CD4-positive, alpha-beta T cell treated with Interleukin-4 for 1 hour (primary cell): ENCODE data around the gene PTPRZ1.

Experiments
- DNase-seq, 2 donors: peaks; one replicate each; pipeline ENCODE4 v3.0.0-alpha.2; 2020 to 2022

The PTPRZ1 gene

DNA sequence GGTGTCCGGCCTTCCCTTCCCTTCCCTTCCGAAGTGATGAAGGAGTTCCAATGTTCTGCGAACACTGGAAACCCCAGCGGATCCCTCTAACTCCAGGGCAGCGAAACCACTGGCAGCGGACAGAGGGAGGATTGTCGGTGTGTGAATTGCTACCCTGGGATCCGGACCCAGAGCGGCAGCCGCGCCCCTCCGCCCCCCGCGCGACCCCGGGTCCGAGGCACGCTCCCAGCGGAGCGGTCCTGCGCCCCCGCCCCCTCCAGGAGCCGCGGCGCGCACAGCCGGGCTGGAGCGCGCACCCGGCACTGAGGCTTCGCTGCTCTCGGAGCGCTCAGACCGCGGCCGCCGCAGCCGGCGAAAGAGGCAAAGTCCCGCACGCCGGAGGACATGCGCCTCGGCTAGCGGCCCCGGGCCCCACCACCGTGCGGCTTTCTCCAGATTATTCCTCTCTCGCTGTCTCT, at the start of gene PTPRZ1:
PTPRZ1 (plus strand) TSS at position 331 of the 458 bp plus-strand sequence. CDS start 339 bp downstream, outside the sequence.
- DNase-seq = no peak

DNA sequence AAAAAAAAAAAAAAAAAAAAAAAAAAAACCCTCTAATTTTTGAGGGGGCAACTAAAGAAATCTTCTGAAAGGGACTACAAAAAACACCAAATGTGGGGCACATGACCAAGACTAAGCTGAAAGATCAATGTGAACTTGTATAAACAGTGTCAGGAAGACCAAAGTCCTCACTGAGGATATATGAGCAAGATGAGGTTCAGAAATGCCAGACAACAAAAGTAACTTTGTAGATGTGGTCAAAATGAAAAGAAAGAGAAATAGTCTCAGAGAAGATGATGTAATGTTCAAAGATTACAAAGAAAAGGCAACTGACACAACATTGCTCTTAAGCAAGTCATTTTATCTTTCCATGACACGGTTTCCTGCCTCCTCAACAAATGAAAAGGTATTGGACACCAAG, 48.7 kb upstream of the PTPRZ1 start:
- DNase-seq = no peak

DNA sequence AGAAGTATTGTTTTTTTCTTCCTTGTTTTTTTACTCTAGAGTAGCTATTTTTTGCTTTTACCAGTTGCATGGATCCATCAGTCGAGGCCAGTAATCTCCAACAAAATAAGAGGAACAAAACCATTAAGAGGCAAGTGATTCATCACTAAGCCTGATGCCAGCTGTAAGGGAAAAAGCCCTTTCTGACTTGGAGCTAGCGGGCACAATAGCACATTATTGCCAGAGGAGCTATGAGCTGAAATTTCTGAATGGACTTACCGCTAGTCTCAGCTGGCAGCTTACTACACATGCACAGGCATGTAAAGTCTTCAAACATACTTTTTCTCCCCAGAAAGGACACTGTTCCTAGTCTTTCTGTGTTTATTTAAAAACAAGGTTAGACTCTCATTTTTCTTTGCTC, 41.6 kb upstream of the PTPRZ1 start:
- no peak for DNase-seq

DNA sequence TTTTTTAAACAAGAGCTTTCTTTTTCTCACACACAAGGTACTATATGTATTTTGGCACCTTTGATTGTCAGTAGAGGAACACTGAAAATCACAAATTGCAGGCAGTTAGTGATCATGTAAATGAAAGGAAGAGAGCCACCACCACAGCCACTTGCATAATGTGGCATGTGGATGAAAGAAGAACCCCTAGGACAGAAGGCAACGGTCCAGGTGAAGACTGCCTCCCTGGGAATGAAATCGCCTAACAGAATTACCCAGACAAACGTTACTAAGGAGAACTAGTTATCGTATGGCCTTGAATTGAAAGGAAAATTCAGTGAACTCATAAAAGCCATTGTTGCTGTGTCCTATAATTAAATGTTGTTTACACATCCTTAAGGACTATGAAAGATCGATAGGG, 41.2 kb upstream of the PTPRZ1 start:
- no peak for DNase-seq

DNA sequence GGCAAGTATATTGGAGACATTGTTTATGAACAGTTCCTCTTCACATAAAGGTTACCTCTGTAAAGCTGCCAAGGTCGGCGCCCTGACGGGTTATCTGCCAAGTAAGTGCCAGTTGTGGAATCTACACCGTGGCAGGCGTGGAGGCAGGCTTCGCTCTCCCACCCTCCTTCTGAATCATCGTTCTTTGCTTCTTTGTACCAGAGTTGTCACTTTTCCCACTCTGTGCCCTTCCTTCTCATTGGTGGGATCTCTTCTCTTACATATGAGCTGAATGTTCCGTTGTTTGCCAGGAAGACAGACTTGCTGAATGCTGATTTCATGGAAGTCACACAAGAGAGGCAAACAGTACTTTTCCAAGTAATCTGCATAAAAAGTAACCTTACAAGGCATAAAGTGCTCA, 40.6 kb upstream of the PTPRZ1 start:
- no peak for DNase-seq

DNA sequence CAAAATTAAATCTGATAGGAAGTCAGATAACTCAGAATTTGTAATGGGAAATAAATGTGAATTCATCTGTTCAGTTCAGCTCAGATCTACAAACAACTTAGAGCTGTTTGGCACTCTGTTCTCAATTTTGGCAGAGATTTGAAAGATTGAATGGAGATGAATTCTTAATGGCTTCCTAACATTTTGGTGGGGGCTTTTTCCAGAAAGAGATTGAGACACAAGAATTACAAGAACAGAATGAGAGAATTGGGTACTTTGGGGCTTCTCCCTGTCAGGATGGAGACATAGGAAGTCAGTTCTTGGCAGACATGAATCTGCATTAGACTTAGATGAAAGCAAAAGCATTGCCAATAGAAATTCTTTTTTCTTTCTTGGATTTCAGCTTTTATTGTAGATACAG, 39.0 kb upstream of the PTPRZ1 start:
- DNase-seq = no peak

DNA sequence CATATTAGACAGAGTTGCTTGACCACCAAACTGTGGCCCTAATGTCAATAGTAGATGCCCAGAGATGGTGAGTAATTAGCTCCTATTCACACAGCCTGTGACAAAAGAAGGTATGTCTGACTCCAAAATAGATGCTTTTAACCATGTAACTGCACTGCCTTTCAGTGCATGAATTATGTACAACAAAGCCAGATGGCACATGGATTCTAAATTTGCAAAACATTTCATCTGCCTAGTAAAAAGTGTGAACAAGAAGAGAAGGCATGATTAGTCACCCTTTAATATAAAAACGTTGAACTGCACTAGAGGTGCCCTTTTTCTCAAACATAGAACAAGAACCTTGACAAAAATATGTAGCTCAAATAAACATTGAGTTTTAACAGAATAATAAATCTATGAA, 35.5 kb upstream of the PTPRZ1 start:
- DNase-seq = no peak

DNA sequence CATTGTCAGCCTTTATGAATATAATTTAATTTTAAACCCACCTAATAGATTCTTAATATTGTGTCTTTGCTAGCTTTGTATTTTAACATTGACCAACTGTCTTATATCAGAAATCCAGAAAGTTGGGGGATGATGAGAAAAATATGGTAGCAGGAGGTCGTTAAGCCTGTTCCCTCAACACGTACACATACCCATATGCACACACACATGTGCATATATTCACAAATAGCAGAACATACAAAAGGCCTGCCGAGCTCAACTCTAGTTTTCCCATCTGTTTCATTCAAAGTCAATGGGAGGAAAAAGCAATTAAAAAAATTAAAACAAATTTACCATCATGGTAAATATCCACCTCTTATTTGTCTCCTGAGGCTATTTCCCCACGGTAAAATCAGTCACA, 25.9 kb upstream of the PTPRZ1 start:
- DNase-seq = no peak

DNA sequence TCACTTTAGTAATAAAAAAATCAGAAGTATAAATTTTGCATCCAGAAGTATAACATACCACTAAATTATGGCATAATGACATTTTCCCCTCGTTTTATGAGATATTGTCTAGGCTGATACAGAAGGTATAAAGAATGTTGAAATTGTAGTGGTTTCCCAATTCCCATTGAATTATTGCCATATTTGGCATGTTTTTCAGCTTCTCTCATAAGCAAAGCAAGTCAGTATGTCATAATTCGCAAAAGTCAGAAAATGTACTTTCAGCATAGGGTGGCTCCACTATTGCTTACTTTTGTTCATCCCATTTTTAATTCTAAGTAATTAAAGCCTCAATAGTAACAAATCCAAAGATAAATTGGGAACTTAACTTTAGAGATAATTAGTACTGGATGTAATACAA, 19.7 kb upstream of the PTPRZ1 start:
- DNase-seq = no peak

DNA sequence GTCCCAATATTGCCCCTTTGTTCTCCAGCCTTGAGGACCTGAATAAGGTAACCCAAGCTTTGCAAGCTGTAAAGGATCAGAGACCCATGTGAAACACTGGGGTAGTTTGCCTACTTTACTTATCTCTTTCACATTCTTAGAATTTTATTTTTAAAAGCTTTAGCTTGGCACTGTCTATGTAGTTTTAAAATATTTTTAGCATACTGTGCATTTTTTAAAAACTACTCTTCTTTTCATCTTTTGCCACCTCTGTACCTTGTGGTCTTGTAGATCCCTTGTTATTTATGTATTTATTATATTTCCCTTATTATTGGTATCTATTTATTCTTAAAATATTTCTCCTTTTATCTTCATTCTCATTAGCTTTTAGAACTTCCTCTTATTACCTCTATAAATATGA, 12.0 kb upstream of the PTPRZ1 start:
- DNase-seq = no peak

DNA sequence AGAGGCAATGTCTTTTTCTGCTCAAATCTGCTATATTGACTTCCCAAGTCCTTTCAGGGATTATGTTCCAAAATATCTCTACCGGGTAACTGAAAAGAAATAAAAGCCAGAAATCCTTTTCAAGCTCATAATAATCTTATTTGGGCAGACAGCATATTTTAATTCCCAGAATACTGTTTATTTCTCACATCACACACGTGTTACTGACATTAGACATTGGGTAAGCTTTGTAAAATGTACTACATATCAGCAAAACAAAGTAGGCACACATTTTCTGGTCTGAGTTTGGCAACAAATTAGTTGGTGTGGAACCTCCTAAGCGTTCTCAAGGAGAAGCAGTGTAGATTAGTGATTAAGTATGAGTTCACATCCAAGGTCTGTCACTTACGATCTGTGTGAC, 10.4 kb upstream of the PTPRZ1 start:
- DNase-seq = no peak

DNA sequence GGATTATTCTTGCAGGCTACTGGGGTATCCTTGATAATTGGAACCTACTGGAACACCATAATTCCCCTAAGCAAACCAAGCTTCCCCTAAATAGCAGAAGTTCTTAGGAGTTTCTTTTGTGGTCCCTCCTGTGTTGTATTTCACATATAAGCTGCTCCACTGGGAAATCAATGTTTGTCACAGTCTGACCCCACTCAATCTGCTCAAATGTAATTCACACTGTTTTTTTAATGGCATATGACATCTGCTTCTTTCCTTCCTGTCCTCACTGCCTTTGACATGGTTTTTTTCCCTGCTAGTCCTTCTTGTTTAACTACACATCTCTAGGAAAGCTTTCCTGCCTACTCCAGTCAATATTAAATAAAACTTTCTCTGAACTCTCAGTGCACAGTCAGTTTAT, 1.8 kb upstream of the PTPRZ1 start:
- DNase-seq = no peak

DNA sequence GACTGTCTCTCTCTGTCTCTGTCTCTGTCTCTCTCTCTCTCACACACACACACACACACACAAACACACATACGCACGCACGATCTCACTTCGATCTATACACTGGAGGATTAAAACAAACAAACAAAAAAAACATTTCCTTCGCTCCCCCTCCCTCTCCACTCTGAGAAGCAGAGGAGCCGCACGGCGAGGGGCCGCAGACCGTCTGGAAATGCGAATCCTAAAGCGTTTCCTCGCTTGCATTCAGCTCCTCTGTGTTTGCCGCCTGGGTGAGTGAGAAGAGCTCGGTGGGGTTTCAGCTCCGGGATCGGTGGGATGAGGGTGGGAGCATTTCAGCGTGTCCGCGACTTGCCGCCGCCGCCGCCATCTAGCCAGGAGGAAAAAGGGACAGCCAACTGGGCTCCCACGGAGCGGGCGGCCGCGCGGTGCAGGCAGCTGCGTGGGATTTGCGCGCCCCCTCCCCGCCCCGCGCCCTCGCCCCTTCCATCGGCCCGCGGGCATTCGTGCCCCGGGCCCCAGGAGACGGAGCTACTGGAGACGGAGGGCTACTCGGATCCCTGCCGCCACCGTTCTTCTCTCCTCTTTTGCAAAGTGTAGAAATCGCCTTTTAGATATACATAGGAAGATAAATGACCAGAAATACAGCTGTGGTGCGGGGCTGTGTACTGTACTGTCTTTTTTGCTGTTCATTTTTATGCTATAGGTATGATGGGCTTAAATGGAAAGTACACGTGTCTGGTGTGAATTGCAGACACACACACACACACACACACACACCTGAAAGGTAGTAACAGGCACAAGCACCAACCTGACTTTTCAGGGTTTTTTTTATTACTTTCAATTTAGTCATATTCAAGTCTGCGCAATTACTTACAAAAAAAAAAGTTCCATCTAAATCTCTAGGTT, 581 bp downstream of the PTPRZ1 start:
- DNase-seq = no peak

DNA sequence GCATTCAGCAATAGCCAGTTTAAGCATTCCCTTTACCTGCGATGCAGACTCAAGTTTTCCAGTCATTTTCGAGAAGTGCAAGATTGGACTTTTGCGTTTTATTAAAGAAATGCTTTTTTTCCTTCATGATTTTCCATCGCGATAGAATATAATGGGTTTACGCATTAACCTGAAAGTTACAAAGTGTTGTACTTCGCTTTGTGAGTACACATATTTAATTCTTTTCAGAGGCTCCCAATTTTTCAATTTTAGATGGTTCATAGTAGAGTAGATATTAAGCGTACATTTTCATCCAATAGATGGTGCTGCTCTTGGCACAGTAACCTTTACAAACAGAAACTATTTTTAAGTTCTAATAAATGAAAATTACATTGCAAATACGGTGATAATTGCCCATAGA, 1.3 kb downstream of the PTPRZ1 start:
- DNase-seq = no peak

DNA sequence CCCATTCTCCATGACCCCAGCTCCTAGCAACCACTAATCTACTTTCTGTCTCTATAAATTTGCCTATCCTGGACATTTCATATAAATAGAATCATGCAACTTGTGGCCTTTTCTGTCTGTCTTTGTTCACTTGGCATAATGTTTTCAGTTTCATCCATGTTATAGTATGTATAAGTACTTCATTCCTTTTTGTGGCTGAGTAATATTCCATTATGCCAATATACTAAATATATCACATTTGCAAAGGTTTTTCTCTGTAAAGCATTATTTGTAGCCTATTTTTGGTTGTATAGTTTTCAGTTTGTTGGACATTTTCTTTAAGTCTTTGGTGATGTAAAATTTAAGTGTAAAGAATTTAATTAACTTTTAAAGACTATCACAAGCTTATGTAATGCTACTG, 2.2 kb downstream of the PTPRZ1 start:
- no peak for DNase-seq

DNA sequence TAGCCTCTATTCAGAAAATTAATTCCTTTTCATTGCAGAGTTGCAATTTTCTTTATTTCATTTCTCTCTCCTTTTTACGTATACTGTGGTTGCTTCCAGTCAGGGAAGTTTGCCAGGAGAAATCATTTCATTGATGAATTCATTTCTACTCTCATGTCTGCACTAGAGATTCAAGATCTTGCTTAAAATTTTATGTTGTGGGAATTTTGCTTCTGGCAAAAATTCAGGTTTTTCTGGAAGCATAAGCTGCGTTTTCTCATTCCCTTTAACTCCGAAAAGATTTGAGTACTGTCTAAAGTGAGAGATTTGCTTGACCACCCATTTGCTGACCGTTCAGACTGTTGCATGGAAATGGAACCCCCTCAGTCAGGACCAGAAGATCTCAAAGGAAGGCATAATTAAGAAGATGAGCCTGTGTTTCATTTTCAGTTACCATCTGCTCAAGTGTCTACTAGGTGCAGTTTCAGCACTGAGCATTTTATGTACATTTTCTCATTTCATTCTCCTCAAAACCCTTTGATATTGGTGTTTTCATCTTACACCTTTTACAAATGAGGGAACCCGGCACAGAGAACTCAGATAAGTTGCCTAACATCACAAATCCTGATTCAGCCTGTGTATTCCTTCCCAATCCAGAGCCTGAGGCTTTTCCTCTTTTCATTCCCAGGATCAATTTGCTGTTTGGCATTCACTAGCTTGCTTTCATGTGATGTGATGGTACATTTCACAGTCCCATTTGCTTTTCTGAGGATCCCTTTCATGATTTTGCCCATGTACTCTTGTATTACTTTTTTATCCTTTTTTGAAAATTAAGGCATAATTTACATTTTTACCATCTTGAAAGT, 3.9 kb downstream of the PTPRZ1 start:
- DNase-seq = no peak

DNA sequence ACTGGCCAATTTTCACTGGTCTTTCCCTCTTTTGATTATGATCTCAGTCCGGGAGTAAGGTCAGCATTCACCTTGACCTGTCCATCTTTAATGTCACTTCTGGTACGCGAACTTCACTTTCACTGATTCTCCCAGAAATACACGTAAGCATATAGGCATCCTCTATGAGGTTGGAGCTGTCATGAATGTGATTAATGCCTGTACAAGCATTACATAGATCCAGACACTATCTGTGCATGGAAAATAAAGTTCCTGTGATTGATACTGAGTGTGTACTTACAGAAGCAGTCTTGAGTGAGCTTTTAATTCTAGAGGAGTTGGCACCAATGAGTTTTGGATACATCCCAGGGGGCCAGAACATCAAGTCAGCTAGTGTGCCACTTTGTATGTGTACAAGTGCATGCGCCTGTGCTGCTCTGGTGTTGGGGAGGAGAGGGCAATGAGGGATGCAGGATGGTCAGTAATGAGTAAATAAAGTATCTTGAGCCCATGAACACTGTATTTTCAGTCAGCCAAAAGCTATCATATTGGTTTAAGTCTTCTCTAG, 6.0 kb downstream of the PTPRZ1 start:
- DNase-seq = no peak

DNA sequence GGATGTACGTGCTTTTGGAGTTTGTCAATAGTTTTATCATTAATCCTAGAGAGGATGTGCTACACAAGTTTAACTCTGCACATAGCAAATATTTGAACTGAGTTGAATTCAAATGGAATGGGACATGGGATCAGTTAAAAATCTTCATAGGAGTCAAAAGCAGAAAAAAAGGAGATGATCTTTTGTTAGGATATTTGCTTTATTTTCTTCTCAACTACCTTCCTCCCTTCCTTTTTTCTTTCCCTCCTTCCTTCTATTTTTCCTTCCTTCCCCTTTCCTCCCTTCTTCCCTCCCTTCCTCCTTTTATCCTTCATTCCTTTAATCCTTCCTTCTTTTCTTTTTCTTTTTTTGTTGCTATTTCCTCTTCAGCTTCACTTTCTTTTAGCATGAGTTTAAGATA, 6.6 kb downstream of the PTPRZ1 start:
- DNase-seq = no peak

DNA sequence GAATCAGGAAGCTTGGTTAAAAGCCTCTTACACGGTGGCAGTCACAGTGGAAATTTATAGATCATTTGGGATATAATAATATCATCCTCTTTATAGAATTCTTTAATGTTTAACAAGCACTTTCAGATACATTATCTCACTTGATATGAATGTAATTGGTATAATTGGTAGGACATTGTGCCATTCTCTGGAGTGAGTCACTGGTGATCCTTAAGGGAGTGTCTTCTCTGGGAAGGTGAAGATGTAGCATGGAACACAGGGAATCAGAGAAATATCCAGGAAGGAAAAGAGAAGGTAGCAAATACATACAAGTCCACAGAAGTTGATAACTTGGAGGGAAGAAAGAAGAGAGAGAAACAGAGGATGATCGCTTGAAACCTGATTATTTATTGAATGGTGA, 9.8 kb downstream of the PTPRZ1 start:
- DNase-seq = no peak

DNA sequence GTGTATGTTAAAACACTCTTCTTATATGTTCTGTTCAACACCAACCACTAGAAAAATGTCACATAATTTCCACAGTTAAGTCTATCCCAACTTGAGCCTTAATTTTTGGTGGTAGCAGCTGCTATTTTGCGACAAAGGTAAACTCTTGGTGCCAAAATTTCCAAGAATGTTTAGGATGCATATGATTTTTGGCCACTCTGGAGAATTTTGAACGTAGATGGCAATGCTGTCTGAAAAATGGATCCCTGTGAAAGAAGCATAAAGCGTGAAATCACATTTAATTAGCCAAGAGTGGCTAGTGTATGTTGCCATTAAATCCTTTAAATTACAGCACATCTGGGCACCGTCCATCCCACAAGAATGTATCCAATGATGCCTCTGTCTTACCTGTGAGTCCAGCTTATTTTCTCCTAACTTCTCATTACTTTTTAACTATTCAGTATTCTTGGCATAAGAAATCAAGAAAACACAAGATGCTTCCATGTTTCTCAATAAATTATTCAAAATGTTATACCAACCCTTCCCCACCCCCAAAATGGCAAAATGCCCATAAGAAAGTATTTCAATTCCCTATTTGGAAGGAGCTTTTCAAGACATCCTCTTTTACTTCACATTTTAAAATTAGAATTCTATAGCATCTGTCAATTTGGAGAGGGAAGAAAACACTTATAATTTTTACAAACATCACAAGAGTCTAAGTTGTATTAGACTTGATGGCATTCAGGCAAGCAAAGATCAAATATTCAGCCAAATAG, 12.4 kb downstream of the PTPRZ1 start:
- no peak for DNase-seq

DNA sequence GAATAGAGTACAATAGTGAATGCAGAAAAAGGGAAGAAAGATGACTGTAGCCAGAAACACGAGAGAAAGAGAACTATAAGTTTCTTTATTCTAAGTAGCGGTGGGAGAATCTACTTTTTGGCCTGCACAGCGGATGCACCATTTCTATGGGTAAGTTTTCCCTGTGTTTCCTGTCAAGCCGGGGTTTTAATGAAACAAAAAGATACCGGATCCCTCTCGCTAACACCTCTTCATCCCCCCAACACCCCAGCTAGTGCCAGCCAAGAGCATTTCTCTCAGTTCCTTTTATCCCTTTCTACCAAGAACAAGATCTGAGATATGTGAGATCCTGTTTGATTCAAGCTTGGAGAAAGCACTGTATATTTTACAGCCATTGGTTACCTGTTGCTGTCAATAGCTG, 14.7 kb downstream of the PTPRZ1 start:
- no peak for DNase-seq

DNA sequence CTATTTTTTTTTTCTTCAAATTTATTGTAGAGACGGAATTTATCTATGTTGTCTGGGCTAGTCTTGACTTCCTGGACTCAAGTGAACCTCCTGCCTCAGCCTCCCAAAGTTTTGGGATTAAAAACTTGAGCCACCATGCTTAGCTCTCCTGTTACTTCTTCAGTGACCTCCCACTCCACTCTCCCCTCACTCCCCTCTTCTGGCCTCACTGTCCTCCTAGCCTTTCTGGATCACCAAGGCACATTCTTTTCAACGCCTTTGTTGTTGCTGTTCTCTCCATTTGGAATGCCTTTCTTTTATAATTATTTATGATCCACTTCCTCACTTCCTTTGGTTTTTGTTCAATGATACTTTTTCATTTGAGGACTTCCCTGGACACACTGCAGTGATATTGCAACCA, 17.9 kb downstream of the PTPRZ1 start:
- no peak for DNase-seq

DNA sequence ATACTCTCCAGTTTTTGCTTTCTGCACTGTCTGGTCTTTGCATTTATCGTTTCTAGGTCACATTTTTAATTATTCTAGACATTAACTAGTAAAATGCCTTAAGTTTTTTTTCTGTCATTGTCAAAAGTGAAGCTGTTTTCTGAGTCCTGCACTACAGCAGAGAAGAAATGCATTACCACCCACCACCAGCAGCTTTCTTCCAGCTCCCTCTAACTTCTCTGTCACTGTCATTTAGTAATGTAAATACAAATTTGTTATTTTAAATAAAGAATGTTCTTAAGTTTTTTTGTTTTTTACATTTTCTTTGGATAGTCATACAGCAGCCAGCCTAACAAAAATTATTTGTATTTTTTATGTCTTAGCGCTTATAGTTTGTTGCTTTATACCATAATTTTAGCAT, 18.8 kb downstream of the PTPRZ1 start:
- no peak for DNase-seq
